LNCAP (cell line): ENCODE results near the gene GRID1.

ENCODE experiments used
- CTCF ChIP-seq: fragments of 450-650 bp; IDR thresholded peaks from 2 replicates; pipeline ENCODE4 v1.5.1; 2017; ENCODE audit warnings: mild to moderate bottlenecking

Gene GRID1

GRCh38 chr10:86194684-86195083 lies 171.9 kb downstream of the GRID1 start:
- TF ChIP-seq CTCF = no peak

- no peak for TF ChIP-seq CTCF
These were observed 172.8 kb downstream of the GRID1 start for GRCh38 chr10:86193841-86194240.

- no peak for TF ChIP-seq CTCF
These were observed 173.9 kb downstream of the GRID1 start for GRCh38 chr10:86192691-86193090.

- TF ChIP-seq CTCF = no peak
These were observed 174.4 kb downstream of the GRID1 start for GRCh38 chr10:86192147-86192546.

GRCh38 chr10:86191686-86192085 lies 174.9 kb downstream of the GRID1 start:
- no peak for TF ChIP-seq CTCF

GRCh38 chr10:86191166-86191565 lies 175.4 kb downstream of the GRID1 start:
- TF ChIP-seq CTCF = no peak

GRCh38 chr10:86190291-86190690 lies 176.3 kb downstream of the GRID1 start:
- no peak for TF ChIP-seq CTCF

GRCh38 chr10:86189891-86190290 lies 176.7 kb downstream of the GRID1 start:
- TF ChIP-seq CTCF = no peak
